ENCODE results near the gene ZBTB21. TPM values are rescaled to one million over a fixed set of nuclear protein-coding genes. Genes with fewer than 3 reads are reported as not detected.

ZBTB21 gene
- total and polyA plus RNA-seq, 9 of the 15 experiments (the other 6 are each of a cell fraction or from before 2014, with no cell fraction given): 2.2 to 15.2 (median 8.7) TPM

GRCh38 chr21:41953831-41954653, 56.1 kb downstream of the ZBTB21 start, which contains the start of gene C2CD2 (continued):
- TF ChIP-seq THAP12 (CRISPR knock-in tag; IDR thresholded peaks at IDR 0.05): peak; percentile 69
- TF ChIP-seq KDM4B (IDR thresholded peaks at IDR 0.05; ENCODE audit: borderline replicate concordance in 2 of 2, low read depth in 1 of 2): no peak; a peak in 1 of 4 replicates
- no peak for TF ChIP-seq HOXB6 (CRISPR knock-in tag; IDR thresholded peaks at IDR 0.05; ENCODE audit: borderline replicate concordance)
- no peak for TF ChIP-seq KDM2B (CRISPR knock-in tag; IDR thresholded peaks at IDR 0.05)
- TF ChIP-seq PCBP2 (IDR thresholded peaks at IDR 0.05; ENCODE audit: low read depth, low read length, poor library complexity, severe bottlenecking): no peak
- TF ChIP-seq TOE1 (IDR thresholded peaks at IDR 0.05; ENCODE audit: borderline replicate concordance): no peak
- no peak for TF ChIP-seq TOE1 (CRISPR knock-in tag; IDR thresholded peaks at IDR 0.05; ENCODE audit: borderline replicate concordance, low read depth)
- peak; percentile 89 for TF ChIP-seq KLF13 (tag; IDR thresholded peaks at IDR 0.05; ENCODE audit: borderline replicate concordance, low read depth)
- no peak for TF ChIP-seq TAF7 (tag; IDR thresholded peaks at IDR 0.05)
- no peak; the same call in 1 of the 2 replicates for TF ChIP-seq RUNX1 (IDR thresholded peaks at IDR 0.05; ENCODE audit: low read depth)
- no peak for TF ChIP-seq ZNF143 (CRISPR knock-in tag; IDR thresholded peaks at IDR 0.05)
- no peak for TF ChIP-seq HNRNPUL1 (IDR thresholded peaks at IDR 0.05; ENCODE audit: low read length)
- TF ChIP-seq ARID2 (IDR thresholded peaks at IDR 0.05): no peak
- no peak for TF ChIP-seq SIN3B (IDR thresholded peaks at IDR 0.05; ENCODE audit: low read depth)
- TF ChIP-seq GABPA (tag; conservative IDR thresholded peaks at IDR 0.05; ENCODE audit: low read depth): peak; percentile 6; the same call in 1 of the 2 replicates
- no peak for TF ChIP-seq ZNF23 (CRISPR knock-in tag; IDR thresholded peaks at IDR 0.05)
- TF ChIP-seq MITF (IDR thresholded peaks at IDR 0.05): no peak
- TF ChIP-seq FOXM1 (IDR thresholded peaks at IDR 0.05; ENCODE audit: low read depth): no peak
- no peak for TF ChIP-seq FOXM1 (CRISPR knock-in tag; IDR thresholded peaks at IDR 0.05; ENCODE audit: low read depth)
- TF ChIP-seq MAZ (CRISPR knock-in tag; conservative IDR thresholded peaks at IDR 0.05 in 1 of 2, IDR thresholded peaks at IDR 0.05 in 1 of 2): peak in 1 of 2 experiments; percentile 74; a peak in 2 of 4 replicates
- no peak for TF ChIP-seq HMBOX1 (IDR thresholded peaks at IDR 0.05)
- TF ChIP-seq BRCA1 (IDR thresholded peaks at IDR 0.05): no peak
- 0 out of 2 replicates have a peak, but pooled peaks have one; percentile 18 for TF ChIP-seq BRCA1 (CRISPR knock-in tag; IDR thresholded peaks at IDR 0.05)
- TF ChIP-seq FOXK2 (conservative IDR thresholded peaks at IDR 0.05 in 1 of 2, IDR thresholded peaks at IDR 0.05 in 1 of 2; ENCODE audit: low read depth in 2 of 2): no peak

Data from K562 (cell line).